GM21515 (cell line): Measurements from ENCODE around the gene NPIPA8.
"Not testable (repeated sequence)": the region's sequence is repeated elsewhere in the genome, so short reads cannot be mapped to it uniquely, and the experiment has no call there.

Experiments
- ATAC-seq: cut with Tn5 transposase; IDR thresholded peaks from one replicate; pipeline ENCODE4 v1.9.1; 2021; ENCODE audit not compliant: unreplicated experiment

Gene NPIPA8

GRCh38 chr16:18280319-18280718 is 56.2 kb downstream of the NPIPA8 start:
- ATAC-seq, result not testable (repeated sequence)

- not testable (repeated sequence) for ATAC-seq
These were observed 59.8 kb downstream of the NPIPA8 start for GRCh38 chr16:18276756-18277155.

DNA sequence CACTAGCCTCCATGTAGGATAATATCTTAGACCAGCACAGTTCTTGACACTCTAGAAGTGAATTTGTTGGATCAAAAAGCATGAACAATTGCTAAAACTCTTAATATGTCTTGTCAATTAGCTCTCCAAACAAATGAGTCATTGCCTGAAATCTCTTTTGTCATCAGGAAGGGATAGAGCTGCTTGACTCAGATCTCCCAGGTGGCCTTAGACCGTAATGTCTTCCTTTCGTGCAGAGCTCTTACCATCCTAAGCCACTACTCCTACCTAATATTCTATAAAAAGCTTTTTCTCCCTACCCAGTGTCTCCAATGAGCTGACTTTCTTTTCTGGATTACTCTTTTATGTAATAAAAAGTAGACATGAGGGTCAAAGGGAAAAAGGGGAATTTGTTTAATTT is 66.4 kb downstream of the NPIPA8 start:
- ATAC-seq, result not testable (repeated sequence)
